Brain pericyte (primary cell): ENCODE results near the gene GNAQ.

Experiments used
- DNase-seq: peaks from one replicate; pipeline ENCODE4 v3.0.0-alpha.2; 2012; ENCODE audit warnings: low read depth, low spot score

Gene GNAQ

DNA sequence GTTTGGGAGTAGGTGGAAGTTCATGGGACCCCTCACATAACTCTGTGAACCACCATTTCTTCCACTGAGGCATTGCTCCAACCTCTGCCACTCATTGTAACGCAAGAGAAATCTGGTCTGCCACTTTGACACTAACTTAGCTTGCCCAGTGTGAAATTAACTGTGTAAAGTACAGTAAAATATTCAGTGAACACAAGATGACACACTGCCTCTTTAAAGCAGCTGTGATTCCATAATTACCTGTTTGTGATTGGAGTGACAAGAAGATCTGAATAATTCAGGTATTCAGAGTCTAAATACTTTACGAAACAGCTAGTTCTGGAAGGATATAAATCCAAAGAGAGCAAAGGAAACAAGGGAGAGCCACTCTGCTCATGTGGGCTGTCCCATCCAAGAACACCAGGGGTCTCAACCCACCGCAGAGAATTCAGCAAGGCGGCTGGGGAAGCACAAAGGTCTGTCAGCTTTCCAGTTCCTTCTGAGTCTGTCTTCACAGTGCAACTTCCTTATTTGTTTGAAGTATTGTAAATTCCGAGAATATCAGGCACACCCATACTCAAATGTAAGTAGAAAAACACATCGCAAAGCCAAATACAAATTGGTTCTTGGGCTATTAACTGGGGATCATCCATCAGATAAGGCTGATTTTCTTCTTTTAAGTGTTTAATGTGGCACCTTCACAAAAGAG is 86.9 kb downstream of the GNAQ start:
- DNase-seq: no peak

GRCh38 chr9:77943057-77943456 is 88.6 kb downstream of the GNAQ start:
- no peak for DNase-seq

GRCh38 chr9:77939149-77939668 is 92.4 kb downstream of the GNAQ start:
- DNase-seq: no peak

DNA sequence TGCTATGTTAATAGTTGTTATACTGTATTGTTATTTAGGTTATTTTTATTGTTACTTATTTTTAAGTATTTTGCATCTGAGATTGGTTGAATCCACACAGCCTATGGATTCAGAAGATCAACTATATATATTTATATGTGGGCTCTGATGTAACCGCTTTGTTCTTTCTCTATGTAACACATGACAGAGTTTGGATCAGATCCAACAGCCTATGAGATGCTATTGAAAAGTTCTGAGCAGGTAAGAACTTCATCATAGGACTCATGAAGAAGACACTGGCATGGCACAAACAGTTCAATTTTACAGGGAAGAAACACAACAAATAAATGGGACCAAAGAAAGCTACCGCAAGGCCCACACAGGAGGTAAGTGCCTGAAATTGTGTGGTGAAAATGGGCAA is 93.4 kb downstream of the GNAQ start:
- no peak for DNase-seq

- DNase-seq: no peak
Measured at GRCh38 chr9:77935974-77936373, 95.6 kb downstream of the GNAQ start.

GRCh38 chr9:77935211-77935610 is 96.4 kb downstream of the GNAQ start:
- no peak for DNase-seq

DNA sequence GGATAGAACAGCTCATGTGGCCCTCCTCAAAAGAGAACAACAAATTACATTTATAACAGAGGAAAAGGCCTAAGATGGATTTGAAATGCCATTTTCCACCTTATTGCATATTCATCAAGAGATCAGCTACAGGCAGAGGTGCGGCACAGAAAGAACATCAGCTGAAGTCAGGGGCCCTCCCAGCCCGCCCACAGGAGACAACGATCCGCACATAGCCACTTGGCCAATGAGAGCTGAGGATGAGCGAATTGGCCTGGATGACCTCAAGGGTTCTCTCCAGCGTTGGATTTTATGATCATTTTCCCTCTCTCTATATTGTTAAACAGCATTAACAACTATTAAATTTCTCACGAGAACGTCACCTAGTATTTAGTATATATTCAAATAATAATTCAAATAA is 97.6 kb downstream of the GNAQ start:
- no peak for DNase-seq

DNA sequence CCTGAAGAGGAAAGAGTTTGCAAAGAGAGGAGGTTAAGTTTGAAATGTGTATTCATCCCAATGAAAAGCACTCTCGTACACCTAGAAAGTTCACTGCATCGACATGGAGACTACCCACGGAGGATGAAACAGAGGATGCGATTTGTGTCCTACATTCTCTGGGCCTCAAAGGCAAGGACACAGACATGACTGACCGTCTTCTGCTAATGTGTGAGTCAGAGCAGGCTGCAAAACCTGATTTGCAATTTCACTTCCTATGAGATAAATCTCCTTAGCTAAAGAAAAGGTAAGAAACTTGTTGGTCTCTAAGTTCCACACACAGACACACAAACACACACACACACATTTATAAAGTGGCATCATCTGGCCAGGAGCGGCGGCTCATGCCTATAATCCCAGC is 98.6 kb downstream of the GNAQ start:
- DNase-seq: no peak

DNA sequence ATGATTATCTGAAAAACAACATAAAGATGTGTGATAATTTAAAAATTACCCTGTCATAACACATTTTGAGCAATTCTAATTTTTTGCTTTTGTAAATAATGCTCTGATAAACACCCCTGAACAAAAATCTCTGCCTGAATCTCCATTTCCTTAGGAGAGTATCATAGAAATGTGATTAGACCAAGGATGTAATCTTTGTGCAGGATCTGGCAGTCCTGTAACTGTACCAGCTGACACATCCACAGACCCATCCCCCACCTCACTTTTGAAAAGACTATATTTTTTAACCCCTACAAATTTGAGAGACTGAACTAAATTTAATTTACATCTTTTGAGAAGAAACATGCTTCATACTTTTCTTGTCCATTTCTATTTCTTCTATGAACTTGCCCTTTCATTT is 101.7 kb downstream of the GNAQ start:
- no peak for DNase-seq

DNA sequence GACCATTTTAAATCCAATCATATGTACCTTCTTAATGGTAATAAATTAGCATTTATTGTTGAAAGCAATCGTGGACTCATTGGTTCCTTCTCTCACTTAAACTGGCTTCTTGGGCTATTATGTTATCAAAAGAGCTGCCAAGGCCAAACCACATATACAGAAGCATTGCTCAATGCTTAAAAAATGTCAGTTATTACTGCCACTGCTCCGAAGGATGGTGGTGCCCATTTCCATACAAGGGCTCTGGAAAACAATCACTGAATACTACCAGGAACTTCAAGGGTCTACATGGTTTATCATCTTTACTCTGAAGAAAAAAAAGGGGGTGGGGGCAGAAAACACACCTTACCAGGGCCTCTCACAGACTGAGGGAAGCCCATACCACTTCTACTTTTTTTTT is 104.3 kb downstream of the GNAQ start:
- no peak for DNase-seq

GRCh38 chr9:77926371-77926878 is 105.2 kb downstream of the GNAQ start:
- DNase-seq: no peak

DNA sequence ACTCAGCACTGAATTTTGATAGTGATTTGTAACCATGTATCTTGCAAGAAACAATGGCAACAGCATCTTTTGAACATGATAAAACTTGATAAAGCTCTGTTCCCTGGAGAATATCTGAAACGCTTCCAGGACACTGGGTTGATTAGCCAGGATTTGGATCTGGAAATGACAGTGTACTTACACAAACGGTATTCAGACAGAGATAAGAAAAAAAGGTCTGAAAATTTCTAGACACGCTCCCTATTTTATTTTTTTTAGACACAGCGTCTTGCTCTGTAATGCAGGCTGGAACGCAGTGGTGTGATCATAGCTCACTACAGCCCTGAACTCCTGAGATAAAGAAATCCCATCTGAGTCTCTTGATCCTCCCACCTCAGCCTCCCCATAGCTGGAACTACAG is 109.0 kb downstream of the GNAQ start:
- no peak for DNase-seq

GRCh38 chr9:77917800-77918199 is 113.8 kb downstream of the GNAQ start:
- no peak for DNase-seq

GRCh38 chr9:77916820-77917219 is 114.8 kb downstream of the GNAQ start:
- no peak for DNase-seq

DNA sequence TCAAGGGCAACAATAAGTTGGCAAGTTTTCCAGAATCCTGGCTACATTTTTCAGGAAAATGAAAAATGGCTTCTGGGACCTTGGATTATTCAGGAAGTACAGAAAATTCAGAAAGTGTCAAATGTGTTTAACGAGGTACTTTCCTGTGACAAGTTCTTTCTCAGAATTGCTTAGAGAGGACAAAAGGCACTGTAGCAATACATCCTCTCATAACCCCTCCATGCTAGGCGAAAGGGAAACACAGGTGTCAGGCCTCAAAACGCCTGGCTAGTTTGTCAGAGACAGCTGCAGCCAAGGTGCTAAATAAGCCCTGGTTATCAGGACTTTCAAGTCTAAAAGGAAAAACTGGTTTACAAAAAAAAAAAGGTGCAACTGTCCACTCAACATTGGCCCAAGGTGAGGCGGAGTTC is 115.2 kb downstream of the GNAQ start:
- no peak for DNase-seq

DNA sequence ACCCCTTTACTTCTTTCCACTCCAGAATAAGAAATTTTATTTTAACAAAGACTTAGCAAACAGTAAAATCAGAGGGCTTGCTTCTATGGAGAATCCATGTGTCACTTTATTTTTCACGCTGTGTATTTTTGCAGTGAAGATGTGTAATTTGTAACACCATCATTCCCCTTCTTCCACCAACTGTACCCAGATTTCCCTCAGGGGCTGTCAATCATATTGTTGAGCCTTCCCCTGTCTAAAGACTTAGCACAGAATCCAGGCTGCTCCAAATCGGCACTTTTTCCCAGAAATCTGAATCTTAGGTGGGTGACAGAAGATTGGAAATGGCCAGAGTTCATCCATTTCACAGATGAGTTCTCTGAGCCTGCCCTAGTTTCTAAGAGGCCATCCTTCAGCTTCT is 115.9 kb downstream of the GNAQ start:
- no peak for DNase-seq

- no peak for DNase-seq
Measured at GRCh38 chr9:77912895-77913693, 118.5 kb downstream of the GNAQ start.

DNA sequence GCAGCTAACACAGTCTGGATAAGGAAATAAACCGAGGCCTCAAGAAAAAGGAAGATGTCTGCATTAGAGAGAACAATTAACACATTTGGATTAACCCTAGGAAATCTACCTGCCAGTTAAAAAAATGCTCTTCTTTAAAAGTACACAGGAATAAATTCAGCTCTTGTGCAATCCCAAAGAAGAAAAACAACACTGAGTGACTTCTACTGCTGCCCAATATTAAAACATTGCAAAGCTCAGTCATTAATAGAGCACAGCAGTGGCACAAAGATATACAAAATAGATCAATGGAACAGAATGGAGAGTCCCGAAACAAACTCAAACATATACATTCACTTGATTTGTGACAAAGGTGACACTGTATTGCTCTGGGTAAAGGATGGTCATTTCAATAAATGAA is 119.7 kb downstream of the GNAQ start:
- DNase-seq: no peak

DNA sequence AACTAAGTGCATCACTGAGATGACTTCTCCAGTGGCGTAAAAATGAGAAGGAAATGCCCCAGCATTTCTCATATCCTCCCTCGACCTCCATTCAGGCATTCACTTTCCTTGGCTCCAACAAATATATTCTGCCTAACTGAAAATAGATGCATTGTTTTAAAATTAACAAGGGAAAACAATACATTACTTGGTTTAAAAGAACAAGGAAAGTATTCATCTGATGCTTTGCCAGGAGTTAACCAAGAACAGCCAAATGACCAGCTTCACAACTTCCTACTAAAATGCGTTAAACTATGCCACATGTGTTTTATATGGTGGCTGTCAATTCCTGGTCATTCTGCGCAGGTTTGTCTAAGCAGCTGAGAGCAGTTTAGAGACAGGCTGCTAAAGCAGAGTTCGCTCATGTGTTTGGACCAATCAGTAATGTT is 121.4 kb downstream of the GNAQ start:
- DNase-seq: no peak

GRCh38 chr9:77909306-77909705 is 122.3 kb downstream of the GNAQ start:
- DNase-seq: no peak

DNA sequence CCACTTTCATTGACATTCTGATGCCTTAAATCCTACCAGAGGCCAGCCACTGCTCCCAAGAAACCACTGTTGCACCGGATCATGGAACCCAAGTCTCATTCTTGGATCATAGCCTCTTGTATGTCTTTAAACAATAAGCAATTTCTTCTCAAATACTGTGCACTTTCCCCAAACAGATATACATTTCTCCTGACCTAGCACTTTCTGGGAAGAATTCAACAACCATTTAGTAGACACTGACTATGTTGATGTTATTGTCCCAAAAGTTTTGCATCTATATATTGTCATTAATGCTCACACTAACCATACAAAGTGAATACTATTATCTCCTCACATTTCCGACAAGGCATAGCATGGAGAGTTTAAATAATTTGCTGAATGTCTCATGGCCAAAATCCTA is 123.3 kb downstream of the GNAQ start:
- no peak for DNase-seq

DNA sequence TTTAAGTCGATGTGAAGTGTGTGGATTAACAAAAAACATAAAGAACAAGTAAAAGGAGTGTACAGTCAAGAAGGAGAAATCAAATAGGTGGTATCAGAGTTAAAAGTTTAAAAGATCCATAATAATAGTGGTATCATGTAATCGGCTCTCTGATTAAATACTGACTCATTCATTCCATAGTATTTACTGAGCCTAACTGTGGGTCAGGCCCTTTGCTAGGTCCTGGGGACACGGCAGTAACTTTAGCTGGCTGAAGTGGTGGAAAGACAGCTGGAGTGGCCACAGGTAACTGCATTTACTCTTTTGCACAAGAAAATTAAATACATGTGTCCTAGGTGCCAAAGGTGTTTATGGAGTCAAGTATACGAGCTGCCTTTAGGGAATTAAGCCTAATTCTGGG is 124.0 kb downstream of the GNAQ start:
- DNase-seq: no peak

DNA sequence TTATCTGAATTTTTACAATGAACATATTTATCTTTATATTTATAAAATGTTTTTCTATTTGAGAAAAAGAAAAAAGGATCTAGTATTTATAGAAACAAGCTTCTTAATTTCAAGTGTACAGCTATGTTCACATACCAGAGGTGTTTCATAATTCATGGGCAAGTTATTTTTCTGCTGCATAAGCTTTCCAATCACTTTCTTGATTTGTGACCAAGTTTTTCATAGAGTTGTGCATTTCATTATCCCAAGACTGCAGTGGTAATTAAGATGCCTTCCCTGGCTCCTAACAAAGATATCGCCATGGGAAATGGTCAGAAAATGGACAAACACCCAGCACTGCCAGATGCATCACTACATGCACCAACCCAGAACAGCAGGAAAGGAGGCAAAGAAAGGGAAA is 124.6 kb downstream of the GNAQ start:
- no peak for DNase-seq
